Trophoblast cell (in vitro differentiated cells and primary cell): ENCODE measurements around the gene CSH1.
"Not testable (repeated sequence)": the region's sequence is repeated elsewhere in the genome, so short reads cannot be mapped to it uniquely, and the experiment has no call there.

Source experiments
- DNase-seq, 2 donors: peaks; one replicate each; pipeline ENCODE4 v3.0.0-alpha.2; 2016
- H2AFZ ChIP-seq: 2 replicates; pipeline ENCODE4 v1.6.1; 2013; ENCODE audit warnings: low read length, moderate library complexity, mild to moderate bottlenecking; ENCODE audit not compliant: insufficient read depth, poor library complexity
- H2AK5ac ChIP-seq: 2 replicates; pipeline ENCODE4 v1.6.1; 2013; ENCODE audit warnings: mild to moderate bottlenecking, low read length
- H2BK120ac ChIP-seq: 2 replicates; pipeline ENCODE4 v1.6.1; 2013; ENCODE audit warnings: low read length, mild to moderate bottlenecking, moderate library complexity; ENCODE audit not compliant: insufficient read depth, poor library complexity
- H2BK12ac ChIP-seq: 2 replicates; pipeline ENCODE4 v1.6.1; 2013; ENCODE audit warnings: mild to moderate bottlenecking, low read length, moderate library complexity
- H2BK5ac ChIP-seq: 2 replicates; pipeline ENCODE4 v1.6.1; 2013; ENCODE audit warnings: low read length, low read depth, moderate library complexity, mild to moderate bottlenecking; ENCODE audit not compliant: poor library complexity
- H3K14ac ChIP-seq: 2 replicates; pipeline ENCODE4 v1.6.1; 2013; ENCODE audit warnings: mild to moderate bottlenecking, low read length
- H3K18ac ChIP-seq: 2 replicates; pipeline ENCODE4 v1.6.1; 2013; ENCODE audit warnings: mild to moderate bottlenecking, low read length
- H3K23ac ChIP-seq: 2 replicates; pipeline ENCODE4 v1.6.1; 2013; ENCODE audit warnings: low read length
- H3K27ac ChIP-seq: 2 replicates; pipeline ENCODE4 v1.5.1; 2013; ENCODE audit warnings: low read depth, mild to moderate bottlenecking, inconsistent platforms, low read length, moderate library complexity
- H3K27me3 ChIP-seq: 2 replicates; pipeline ENCODE4 v1.6.1; 2013; ENCODE audit warnings: inconsistent platforms, mild to moderate bottlenecking, low read length, moderate library complexity; ENCODE audit not compliant: insufficient read depth
- H3K36me3 ChIP-seq, 2 experiments: 1 replicate in 1 of 2; 2 replicates in 1 of 2; pipeline ENCODE4 v1.6.1; 2013; ENCODE audit warnings: low read length in 2 of 2, mild to moderate bottlenecking in 2 of 2, moderate library complexity in 1 of 2; ENCODE audit not compliant: insufficient read depth in 2 of 2, control insufficient read depth in 1 of 2
- H3K4ac ChIP-seq: 2 replicates; pipeline ENCODE4 v1.6.1; 2013; ENCODE audit warnings: low read depth, mild to moderate bottlenecking, low read length, moderate library complexity
- H3K4me1 ChIP-seq, 2 experiments: 1 replicate in 1 of 2; 2 replicates in 1 of 2; pipeline ENCODE4 v1.6.1; 2013; ENCODE audit warnings: low read length in 2 of 2, mild to moderate bottlenecking in 2 of 2, moderate library complexity in 1 of 2; ENCODE audit not compliant: insufficient read depth in 2 of 2, control insufficient read depth in 1 of 2
- H3K4me2 ChIP-seq: 2 replicates; pipeline ENCODE4 v1.6.1; 2013; ENCODE audit warnings: inconsistent platforms, mild to moderate bottlenecking, low read length, moderate library complexity
- H3K4me3 ChIP-seq: 2 replicates; pipeline ENCODE4 v1.5.1; 2013; ENCODE audit warnings: mild to moderate bottlenecking, low read depth, low read length, inconsistent platforms
- H3K79me1 ChIP-seq: one replicate; pipeline ENCODE4 v1.6.1; 2013; ENCODE audit warnings: low read length
- H3K79me2 ChIP-seq: 2 replicates; pipeline ENCODE4 v1.6.1; 2013; ENCODE audit warnings: low read length, mild to moderate bottlenecking; ENCODE audit not compliant: control insufficient read depth, insufficient read depth, poor library complexity
- H3K9ac ChIP-seq: 2 replicates; pipeline ENCODE4 v1.6.1; 2013; ENCODE audit warnings: mild to moderate bottlenecking, low read length
- H3K9me3 ChIP-seq: 2 replicates; pipeline ENCODE4 v1.6.1; 2013; ENCODE audit warnings: low read depth, mild to moderate bottlenecking, control low read depth, inconsistent platforms, low read length; ENCODE audit not compliant: insufficient read depth
- H4K12ac ChIP-seq: 2 replicates; pipeline ENCODE4 v1.6.1; 2013; ENCODE audit warnings: low read depth, mild to moderate bottlenecking, low read length, moderate library complexity
- H4K8ac ChIP-seq: 2 replicates; pipeline ENCODE4 v1.6.1; 2013; ENCODE audit warnings: low read depth, mild to moderate bottlenecking, low read length, moderate library complexity
- H4K91ac ChIP-seq: one replicate; pipeline ENCODE4 v1.6.1; 2013; ENCODE audit warnings: low read depth, mild to moderate bottlenecking, low read length, moderate library complexity
- WGBS: extraction: QIAGEN DNeasy Blood & Tissue Kit; methylation state at CpG from one replicate; pipeline ENCODE4 v1.1.7; 2013; ENCODE audit warnings: missing lambda C conversion rate; ENCODE audit not compliant: insufficient read length, insufficient coverage; ENCODE audit errors: extremely low coverage; 5-methylcytosine and 5-hydroxymethylcytosine counted together

CSH1 gene

DNA sequence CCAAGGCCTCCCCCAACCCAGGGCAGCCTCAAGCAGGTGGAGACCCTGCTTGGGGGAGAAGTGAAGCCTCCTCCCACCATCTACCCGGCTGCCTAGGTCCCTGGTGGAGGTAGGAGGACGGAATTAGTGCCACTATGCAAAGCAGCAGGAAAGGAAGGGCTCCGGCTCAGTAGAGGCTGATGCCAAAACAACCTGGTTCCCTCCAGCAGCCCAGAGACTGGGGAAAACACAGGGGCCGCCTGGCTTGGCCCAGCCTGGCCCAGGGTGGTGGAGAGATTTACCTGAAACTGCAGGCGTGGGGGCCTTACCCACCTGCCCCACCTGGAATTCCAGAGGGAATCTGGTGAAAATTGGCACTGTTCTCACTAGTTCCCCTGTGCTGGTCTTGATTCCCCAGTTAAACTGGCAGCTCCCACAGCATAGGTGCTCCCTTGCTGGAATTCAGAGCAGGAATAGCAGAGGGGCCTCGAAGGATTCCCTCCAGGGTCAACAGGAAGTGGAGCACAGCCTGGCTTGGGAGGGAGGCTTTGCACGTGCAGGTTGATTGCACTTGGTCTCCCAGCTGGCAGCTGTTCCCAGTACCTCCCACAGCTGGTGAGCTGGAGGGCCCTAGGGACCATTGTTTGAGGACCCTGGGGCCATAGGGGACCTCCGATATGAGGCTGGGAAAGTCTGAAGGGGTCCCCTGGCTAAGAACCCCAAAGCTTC, 31.2 kb upstream of the CSH1 start:
- no peak overlapping the region for H2BK12ac ChIP-seq
- H3K79me2 ChIP-seq = no peaks in the 10 kb centered on the region
- H4K91ac ChIP-seq = no peak overlapping the region
- no peaks in the 10 kb centered on the region for H3K36me3 ChIP-seq
- H3K18ac ChIP-seq = no peak overlapping the region
- DNase-seq = no peak
- no peak overlapping the region for H2BK5ac ChIP-seq
- no peak overlapping the region for H2AFZ ChIP-seq
- no peak overlapping the region for H3K9ac ChIP-seq
- H3K14ac ChIP-seq = no peak overlapping the region
- no peaks in the 10 kb centered on the region for H3K79me1 ChIP-seq
- no peak overlapping the region for H3K4ac ChIP-seq
- no peak overlapping the region for H2AK5ac ChIP-seq
- H3K4me2 ChIP-seq = no peak overlapping the region
- no peak overlapping the region for H2BK120ac ChIP-seq
- no CpG with 5 or more reads among the region's 8 CpGs for WGBS
- H3K27me3 ChIP-seq = no peaks in the 10 kb centered on the region
- H3K4me1 ChIP-seq = no peaks in the 10 kb centered on the region
- no peak overlapping the region for H3K23ac ChIP-seq
- H3K4me3 ChIP-seq = no peak overlapping the region
- no peak overlapping the region for H4K8ac ChIP-seq
- H3K27ac ChIP-seq = no peak overlapping the region
- H4K12ac ChIP-seq = no peak overlapping the region
- peaks cover 2% of the 10 kb centered on the region for H3K9me3 ChIP-seq

DNA sequence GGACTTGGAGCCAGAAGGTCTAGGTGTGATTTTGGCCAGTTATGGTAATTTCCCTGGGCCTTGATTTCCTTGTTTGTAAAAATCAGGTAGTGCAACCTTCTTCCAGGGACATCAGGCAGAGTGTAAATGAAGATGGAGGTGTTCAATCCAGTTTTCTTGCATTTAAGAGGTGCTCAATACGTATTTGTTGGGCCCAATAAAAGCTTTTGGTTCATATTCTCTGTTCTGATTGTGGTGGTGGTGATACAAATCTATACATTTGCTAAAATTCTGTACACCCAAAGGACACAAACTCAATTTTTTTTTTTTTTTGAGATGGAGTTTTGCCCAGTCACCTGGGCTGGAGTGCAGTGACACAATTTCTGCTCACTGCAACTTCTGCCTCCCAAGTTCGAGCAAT, 29.8 kb upstream of the CSH1 start:
- Histone ChIP-seq H3K4me3 (no peak overlapping the region), H3K79me1 (no peaks in the 10 kb centered on the region), H2BK120ac (no peak overlapping the region), H3K4me1 (no peaks in the 10 kb centered on the region), H3K9me3 (peaks cover 2% of the 10 kb centered on the region), H3K79me2 (no peaks in the 10 kb centered on the region), H3K23ac (no peak overlapping the region), H4K12ac (no peak overlapping the region), H2BK12ac (no peak overlapping the region), H3K14ac (no peak overlapping the region), H3K18ac (no peak overlapping the region), H3K9ac (no peak overlapping the region), H3K4ac (no peak overlapping the region), H3K36me3 (no peaks in the 10 kb centered on the region), H2AFZ (no peak overlapping the region), H3K27me3 (no peaks in the 10 kb centered on the region), H2BK5ac (no peak overlapping the region), H3K4me2 (no peak overlapping the region), H2AK5ac (no peak overlapping the region), H4K91ac (no peak overlapping the region), H3K27ac (no peak overlapping the region), H4K8ac (no peak overlapping the region)
- no CpG with 5 or more reads among the region's 2 CpGs for WGBS
- DNase-seq = no peak

DNA sequence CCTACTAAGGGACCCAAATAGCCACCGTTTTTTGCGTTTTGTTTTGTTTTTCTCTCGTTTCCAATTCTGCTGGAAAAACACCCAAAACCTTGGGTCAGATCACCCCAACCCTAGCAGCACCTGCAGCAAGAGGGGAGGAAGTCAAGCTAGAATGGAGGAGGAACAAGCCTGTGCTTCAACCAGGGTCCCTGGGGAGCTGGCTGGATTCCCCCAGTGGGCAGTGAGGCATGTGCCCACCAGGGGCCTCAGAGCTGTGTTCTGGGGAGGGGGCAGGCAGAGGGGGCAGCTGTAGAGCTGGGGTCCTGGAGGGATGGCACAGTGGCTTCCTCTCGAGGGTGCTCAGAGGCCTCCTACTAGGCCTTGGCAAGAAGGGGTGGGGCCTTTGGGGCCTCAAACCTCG, 29.2 kb upstream of the CSH1 start:
- DNase-seq = no peak
- no peak overlapping the region for H3K4me3 ChIP-seq
- no peak overlapping the region for H3K23ac ChIP-seq
- no peak overlapping the region for H2BK12ac ChIP-seq
- H3K27ac ChIP-seq = no peak overlapping the region
- H2AK5ac ChIP-seq = no peak overlapping the region
- no peak overlapping the region for H3K4me2 ChIP-seq
- H3K36me3 ChIP-seq = no peaks in the 10 kb centered on the region
- H3K79me1 ChIP-seq = no peaks in the 10 kb centered on the region
- no peaks in the 10 kb centered on the region for H3K4me1 ChIP-seq
- no peak overlapping the region for H3K9ac ChIP-seq
- H2AFZ ChIP-seq = no peak overlapping the region
- no peak overlapping the region for H2BK120ac ChIP-seq
- no peak overlapping the region for H3K18ac ChIP-seq
- no peaks in the 10 kb centered on the region for H3K27me3 ChIP-seq
- peaks cover 2% of the 10 kb centered on the region for H3K9me3 ChIP-seq
- H2BK5ac ChIP-seq = no peak overlapping the region
- H4K91ac ChIP-seq = no peak overlapping the region
- no peak overlapping the region for H4K8ac ChIP-seq
- H3K79me2 ChIP-seq = no peaks in the 10 kb centered on the region
- H3K14ac ChIP-seq = no peak overlapping the region
- no peak overlapping the region for H3K4ac ChIP-seq
- no peak overlapping the region for H4K12ac ChIP-seq
- WGBS = no CpG with 5 or more reads among the region's 5 CpGs

DNA sequence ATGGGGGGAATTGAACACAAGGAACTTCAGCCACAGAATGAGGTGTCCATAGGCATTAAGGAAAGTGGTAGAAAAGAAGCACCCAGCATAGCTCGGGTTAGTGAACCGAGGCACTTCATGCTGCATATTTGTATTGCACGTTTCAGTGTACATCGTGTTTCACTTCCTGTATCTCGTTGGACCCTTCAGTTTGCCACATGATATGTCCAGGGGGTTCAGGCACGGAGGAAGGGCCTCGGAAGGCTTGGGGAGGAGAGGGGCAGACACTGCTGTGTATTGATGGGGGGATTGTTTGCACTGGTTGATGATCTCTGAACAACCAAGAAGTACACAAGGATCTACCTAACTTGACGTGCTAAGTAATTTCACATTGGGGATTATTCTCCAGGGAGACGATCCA, 26.0 kb upstream of the CSH1 start:
- H3K4ac ChIP-seq, H3K36me3 ChIP-seq, H2AK5ac ChIP-seq, H4K91ac ChIP-seq, H3K9me3 ChIP-seq, H3K4me2 ChIP-seq, H2BK5ac ChIP-seq, H3K4me1 ChIP-seq, H2BK12ac ChIP-seq, H3K4me3 ChIP-seq, H2BK120ac ChIP-seq, H2AFZ ChIP-seq, H3K79me2 ChIP-seq, H3K9ac ChIP-seq, H3K18ac ChIP-seq, H3K27me3 ChIP-seq, H4K8ac ChIP-seq, DNase-seq, H3K14ac ChIP-seq, H4K12ac ChIP-seq, H3K27ac ChIP-seq, H3K79me1 ChIP-seq, H3K23ac ChIP-seq: not testable (repeated sequence)
- no CpG with 5 or more reads among the region's 9 CpGs for WGBS
